Measurements from ENCODE around the gene CHID1.

Gene CHID1

GRCh38 chr11:837990-838307, 72.7 kb downstream of the CHID1 start:
- H3K4me3 ChIP-seq (ENCODE audit: low read depth, low read length): no peak overlapping the region

DNA sequence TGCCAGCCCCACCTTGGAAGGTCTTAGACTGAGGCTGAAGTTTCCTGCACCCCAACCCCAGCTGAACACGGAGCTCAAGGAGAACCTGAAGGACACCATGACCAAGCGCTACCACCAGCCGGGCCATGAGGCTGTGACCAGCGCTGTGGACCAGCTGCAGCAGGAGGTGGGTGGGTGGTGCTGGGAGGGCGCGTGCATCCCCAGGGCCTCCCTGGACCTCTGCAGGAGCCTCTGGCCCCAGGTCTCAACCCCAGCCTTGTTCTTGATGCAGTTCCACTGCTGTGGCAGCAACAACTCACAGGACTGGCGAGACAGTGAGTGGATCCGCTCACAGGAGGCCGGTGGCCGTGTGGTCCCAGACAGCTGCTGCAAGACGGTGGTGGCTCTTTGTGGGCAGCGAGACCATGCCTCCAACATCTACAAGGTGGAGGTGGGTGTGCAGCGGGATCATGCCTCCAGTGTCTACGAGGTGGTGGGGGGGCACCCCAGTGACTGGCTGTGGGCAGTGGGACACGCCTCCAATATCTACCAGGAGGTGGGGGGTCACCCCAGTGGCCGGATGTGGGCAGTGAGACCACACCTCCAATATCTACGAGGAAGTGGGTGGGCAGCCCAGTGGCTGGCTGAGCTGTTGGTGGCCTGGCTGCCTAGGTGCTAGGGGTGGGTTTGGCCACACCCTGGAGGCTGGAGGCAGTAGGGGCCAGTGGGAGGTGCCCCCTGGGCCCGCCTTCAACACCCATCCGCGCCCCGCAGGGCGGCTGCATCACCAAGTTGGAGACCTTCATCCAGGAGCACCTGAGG, 73.2 kb downstream of the CHID1 start:
- no peak overlapping the region for H3K4me3 ChIP-seq (ENCODE audit: low read depth, low read length)

- no peak overlapping the region for H3K4me3 ChIP-seq (ENCODE audit: low read depth, low read length)
These were observed 73.9 kb downstream of the CHID1 start for GRCh38 chr11:836700-837099.

- no peak overlapping the region for H3K4me3 ChIP-seq (ENCODE audit: low read depth, low read length)
These were observed 74.3 kb downstream of the CHID1 start for GRCh38 chr11:836274-836673.

GRCh38 chr11:834371-835316, 76.0 kb downstream of the CHID1 start:
- no peak overlapping the region for H3K4me3 ChIP-seq (ENCODE audit: low read depth, low read length)

- H3K4me3 ChIP-seq (ENCODE audit: low read depth, low read length): peak overlapping the region; percentile 57
These were observed 76.7 kb downstream of the CHID1 start for GRCh38 chr11:833849-834311.

DNA sequence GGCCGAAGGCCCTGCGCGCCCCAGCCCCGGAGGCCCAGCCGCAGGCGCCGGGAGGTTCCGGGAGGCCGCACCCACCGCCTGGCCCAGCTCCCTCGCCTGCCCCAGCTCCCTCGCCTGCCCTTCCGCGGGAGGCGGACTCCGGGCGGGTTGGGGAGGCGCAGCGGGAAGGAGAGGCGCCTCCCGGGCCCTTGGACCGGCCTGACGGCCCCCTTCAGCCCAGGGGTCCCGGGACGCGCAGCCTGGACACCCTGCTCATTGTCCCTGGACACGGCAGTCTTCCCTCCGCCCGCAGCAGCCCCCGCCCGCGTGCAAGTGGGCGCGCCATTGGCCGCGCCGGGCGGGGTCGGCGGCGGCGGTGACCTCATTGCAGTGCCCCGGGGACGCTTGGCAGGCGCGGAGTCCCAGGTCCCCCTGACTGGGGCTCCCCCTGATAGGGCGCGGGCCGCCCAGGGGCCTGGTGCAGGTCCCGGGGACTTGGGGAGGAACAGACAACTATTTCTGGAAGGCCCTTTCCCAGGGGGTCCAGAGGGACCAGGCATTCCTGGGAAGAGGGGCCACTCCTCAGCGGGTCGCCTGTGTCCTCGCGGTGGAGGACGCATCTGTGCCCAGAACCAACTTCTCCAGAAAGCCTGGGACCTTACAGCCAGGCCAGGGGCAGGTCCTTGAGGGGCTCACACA, 77.4 kb downstream of the CHID1 start:
- peak overlapping the region; percentile 57 for H3K4me3 ChIP-seq (ENCODE audit: low read depth, low read length)

DNA sequence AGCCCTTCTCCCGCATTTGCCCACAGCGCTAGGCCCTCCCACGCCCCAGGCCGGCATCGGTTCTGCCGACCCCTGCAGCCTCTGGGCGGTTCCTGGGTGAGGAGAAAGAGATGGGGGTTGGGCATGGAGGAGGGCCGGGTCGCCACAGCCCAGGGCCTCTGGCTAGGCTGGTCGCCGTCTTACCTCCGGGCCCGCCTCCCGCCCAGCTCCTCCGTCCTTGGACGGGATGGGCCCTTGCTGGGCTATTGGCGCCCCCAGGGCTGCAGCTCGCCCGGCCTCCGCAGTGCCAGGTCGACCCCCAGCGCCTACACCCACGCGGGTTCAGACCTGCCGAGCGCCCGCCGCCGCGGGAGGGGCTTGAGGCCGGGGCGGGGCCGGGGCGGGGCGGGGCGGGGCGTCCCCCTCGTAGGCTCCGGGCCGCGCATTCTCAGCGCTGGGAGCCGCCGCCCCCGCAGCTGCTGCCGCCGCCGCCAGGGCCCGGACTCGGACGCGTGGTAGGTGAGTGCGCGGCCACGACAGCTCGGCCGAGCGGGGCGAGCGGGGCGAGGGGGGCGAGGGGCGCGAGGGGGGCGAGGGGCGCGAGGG, 78.0 kb downstream of the CHID1 start, which contains the start of gene CD151:
TSS of gene CD151 (plus strand) at position 424 of the 585 bp plus-strand sequence. CDS start 3,118 bp downstream, outside the sequence.
- H3K4me3 ChIP-seq (ENCODE audit: low read depth, low read length): peak within 1 kb of the TSS; percentile 57

- H3K4me3 ChIP-seq (ENCODE audit: low read depth, low read length): peak overlapping the region; percentile 22
These were observed 78.6 kb downstream of the CHID1 start for GRCh38 chr11:831961-832528.

- no peak overlapping the region for H3K4me3 ChIP-seq (ENCODE audit: low read depth, low read length)
These were observed 79.3 kb downstream of the CHID1 start for GRCh38 chr11:831118-831864.

DNA sequence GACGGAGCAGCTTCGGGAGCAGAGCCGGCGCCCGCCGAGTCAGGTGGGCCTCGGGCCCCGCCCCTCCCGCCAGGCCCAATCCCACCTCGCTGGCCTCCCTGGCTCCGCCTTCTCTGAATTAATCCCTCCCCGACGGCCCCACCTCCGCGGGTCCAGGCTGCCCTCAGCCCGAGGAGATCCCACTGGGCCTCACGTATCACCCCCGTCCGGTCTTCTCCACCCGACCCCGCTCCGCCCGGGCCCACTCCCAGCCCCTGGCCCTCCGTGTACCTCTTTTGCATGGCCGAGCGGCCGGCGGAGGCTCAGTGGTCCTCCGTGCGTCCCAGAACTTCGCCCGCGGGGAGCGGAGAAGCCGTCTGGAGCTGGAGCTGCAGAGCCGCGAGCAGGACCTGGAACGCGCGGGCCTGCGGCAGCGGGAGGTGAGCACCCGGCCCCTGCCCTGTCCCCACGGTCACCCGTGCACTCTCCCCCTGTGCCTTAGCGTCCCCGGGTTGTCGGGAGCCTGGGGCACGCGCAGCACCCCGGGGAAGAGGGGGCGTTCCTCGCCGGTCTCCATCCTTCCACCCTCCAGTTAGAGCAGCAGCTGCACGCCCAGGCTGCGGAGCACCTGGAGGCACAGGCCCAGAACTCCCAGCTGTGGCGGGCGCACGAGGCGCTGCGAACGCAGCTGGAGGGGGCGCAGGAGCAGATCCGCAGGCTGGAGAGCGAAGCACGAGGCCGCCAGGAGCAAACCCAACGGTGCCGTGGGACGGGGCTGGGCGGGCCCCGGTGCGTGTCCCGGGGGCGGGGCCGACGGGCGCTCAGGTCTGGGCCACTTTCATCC, 80.1 kb downstream of the CHID1 start:
- H3K4me3 ChIP-seq (ENCODE audit: low read depth, low read length): peak overlapping the region; percentile 27

- H3K4me3 ChIP-seq (ENCODE audit: low read depth, low read length): peak overlapping the region; percentile 27
These were observed 80.7 kb downstream of the CHID1 start for GRCh38 chr11:829847-830294.

DNA sequence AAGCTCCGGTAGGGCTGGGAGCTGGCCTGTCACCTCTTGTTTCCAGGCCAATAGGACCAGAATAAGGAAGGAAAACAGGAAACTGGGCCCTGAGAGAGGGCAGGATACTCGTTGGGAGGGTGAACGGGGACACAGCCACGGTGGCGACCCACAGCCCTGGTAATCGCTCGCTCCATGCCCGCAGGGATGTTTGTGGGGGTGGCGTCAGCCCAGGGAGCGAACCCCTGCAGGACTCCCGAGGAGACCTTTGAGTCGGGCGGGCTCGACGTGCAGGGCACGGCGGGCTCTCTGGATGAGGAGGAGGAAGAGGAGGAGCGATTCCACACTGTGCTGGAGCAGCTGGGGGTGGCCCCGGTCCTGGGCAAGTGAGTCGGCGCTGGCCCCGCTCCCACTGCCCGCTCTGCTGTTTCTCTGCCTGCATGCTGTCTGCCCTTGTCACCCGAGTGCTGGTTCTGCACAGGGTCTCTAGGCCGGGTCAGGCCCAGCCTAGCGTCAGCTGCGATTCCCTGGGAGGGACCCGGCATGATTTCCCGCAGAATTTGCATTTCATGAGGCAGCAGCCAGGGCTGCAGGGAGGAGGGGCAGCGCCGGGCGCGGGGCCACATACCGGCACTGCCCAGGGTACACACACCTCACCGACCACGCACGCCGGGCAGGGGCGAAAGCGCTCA, 81.3 kb downstream of the CHID1 start:
- peak overlapping the region; percentile 27 for H3K4me3 ChIP-seq (ENCODE audit: low read depth, low read length)

GRCh38 chr11:828506-829175, 82.0 kb downstream of the CHID1 start:
- H3K4me3 ChIP-seq (ENCODE audit: low read depth, low read length): no peak overlapping the region

- H3K4me3 ChIP-seq (ENCODE audit: low read depth, low read length): peak within 1 kb of the TSS; percentile 35
These were observed 82.8 kb downstream of the CHID1 start, which contains the start of gene CRACR2B for GRCh38 chr11:827897-828192. CRACR2B (plus strand) TSS chr11:827919; CDS start chr11:828608, 689 bp downstream.

DNA sequence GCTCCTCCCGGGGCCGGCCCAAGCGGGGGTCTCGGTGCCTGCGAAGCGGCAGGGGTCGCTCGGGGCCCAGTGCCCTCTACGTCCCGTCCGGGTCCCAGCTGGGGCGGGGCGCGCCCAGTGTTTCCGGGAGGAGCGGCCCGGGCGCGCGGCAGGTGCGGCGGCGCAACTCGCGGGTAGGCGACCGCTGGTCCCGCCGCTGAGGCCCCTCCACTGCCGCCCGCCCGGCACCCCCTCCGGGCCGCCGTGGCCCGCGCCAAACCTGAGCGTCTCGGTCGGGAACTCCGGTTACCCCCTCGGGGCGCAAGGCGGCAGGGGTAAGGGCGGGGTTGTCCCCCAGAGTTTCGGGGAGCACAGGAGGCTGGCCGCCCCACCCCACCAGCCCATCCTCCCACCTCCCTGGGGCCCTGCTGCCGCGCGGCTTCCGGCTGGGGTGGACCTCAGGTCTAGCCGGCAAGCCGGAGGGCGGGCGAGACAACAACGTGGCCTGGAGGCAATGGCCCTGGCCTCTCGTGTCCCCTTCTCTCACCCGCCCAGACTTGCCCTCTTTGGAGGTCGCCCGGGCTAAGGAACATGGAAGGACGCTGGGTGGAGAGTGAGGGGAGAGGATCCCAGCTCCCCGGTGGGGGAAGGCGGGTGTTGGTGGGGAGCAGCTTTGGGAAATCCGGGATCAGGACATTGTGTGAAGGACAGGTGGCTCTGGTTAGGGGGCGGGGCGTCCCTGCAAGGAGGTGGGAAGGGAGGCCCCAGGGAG, 83.3 kb downstream of the CHID1 start:
- peak overlapping the region; percentile 35 for H3K4me3 ChIP-seq (ENCODE audit: low read depth, low read length)

DNA sequence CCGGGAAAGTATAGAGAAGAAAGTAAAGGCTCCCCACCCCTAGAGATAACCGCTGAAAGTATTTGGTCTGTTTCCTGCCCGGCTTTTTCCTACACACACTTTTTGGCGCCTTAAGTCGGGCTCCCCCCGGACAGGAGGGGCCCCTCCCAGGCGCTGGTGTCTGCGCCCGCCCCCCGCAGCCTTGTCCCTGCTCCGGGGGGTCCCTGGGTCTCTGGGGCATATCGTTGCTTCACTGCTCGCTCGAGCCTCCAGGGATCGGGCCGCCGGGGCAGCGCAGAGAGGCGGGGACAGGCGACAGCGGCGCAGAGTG, 83.8 kb downstream of the CHID1 start:
- H3K4me3 ChIP-seq (ENCODE audit: low read depth, low read length): peak overlapping the region; percentile 35

All from iPS-11a (cell line).